Liver (tissue), 3 donors: ENCODE data around the gene GSK3B.

Experiments used
- FOXA1 ChIP-seq: IDR thresholded peaks from 2 replicates; pipeline ENCODE4 v1.6.1; 2016; ENCODE audit warnings: antibody characterized with exemption
- GABPA ChIP-seq, 2 donors: IDR thresholded peaks in 1 of 2; conservative IDR thresholded peaks in 1 of 2; 2 replicates each; pipeline ENCODE4 v1.6.1; 2016; ENCODE audit warnings: antibody characterized with exemption in 2 of 2, mild to moderate bottlenecking in 1 of 2, moderate library complexity in 1 of 2
- RAD21 ChIP-seq, 2 donors: IDR thresholded peaks; 2 replicates each; pipeline ENCODE4 v1.6.1; 2016; ENCODE audit warnings: antibody characterized with exemption in 2 of 2, mild to moderate bottlenecking in 2 of 2
- SP1 ChIP-seq: IDR thresholded peaks from 2 replicates; pipeline ENCODE4 v1.6.1; 2018; ENCODE audit warnings: antibody characterized with exemption, mild to moderate bottlenecking
- TF ChIP-seq, protein P1 (sequence below): fragments of 150-350 bp; IDR thresholded peaks from 2 replicates; pipeline ENCODE4 v1.5.1; 2017; ENCODE audit warnings: improper control_type of control experiment, low read depth, low read length; ENCODE audit not compliant: missing input control
- TF ChIP-seq, protein P2 (sequence below): IDR thresholded peaks from 2 replicates; pipeline ENCODE4 v1.6.1; 2016; ENCODE audit warnings: antibody characterized with exemption
- TF ChIP-seq, protein P3 (sequence below): IDR thresholded peaks from 2 replicates; pipeline ENCODE4 v1.6.1; 2016; ENCODE audit warnings: antibody characterized with exemption, mild to moderate bottlenecking
- TF ChIP-seq, protein P4 (sequence below): IDR thresholded peaks from 2 replicates; pipeline ENCODE4 v1.6.1; 2016; ENCODE audit warnings: antibody characterized with exemption
- donor health status: healthy.
- donor health status: healthy.

DNA sequence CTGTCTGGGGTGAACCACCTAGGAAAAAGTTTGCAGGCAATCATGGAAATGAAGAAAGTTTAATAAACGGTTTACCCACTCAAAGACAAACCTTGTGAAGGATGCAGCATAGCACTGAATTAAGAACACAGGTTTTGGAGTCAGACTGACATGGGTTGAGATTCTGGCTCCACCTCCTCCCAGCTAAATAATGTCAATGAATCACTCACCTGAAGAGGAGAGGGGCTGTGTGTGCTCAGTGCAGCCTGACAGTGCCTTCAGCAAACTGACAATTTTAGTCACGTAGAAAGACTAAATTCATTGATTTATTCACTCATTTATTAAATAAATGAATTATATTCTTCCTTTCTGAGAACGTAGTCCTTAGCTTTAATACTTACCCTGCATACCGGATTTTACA is 293.4 kb downstream of the GSK3B start:
- TF ChIP-seq, protein P1, sequence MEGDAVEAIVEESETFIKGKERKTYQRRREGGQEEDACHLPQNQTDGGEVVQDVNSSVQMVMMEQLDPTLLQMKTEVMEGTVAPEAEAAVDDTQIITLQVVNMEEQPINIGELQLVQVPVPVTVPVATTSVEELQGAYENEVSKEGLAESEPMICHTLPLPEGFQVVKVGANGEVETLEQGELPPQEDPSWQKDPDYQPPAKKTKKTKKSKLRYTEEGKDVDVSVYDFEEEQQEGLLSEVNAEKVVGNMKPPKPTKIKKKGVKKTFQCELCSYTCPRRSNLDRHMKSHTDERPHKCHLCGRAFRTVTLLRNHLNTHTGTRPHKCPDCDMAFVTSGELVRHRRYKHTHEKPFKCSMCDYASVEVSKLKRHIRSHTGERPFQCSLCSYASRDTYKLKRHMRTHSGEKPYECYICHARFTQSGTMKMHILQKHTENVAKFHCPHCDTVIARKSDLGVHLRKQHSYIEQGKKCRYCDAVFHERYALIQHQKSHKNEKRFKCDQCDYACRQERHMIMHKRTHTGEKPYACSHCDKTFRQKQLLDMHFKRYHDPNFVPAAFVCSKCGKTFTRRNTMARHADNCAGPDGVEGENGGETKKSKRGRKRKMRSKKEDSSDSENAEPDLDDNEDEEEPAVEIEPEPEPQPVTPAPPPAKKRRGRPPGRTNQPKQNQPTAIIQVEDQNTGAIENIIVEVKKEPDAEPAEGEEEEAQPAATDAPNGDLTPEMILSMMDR = no peak
- TF ChIP-seq FOXA1 (no peak), GABPA (IDR thresholded peaks at IDR 0.05 in 1 of 2, conservative IDR thresholded peaks at IDR 0.05 in 1 of 2) (no peak), SP1 (no peak), RAD21 (IDR thresholded peaks at IDR 0.05) (no peak)
- TF ChIP-seq, protein P2, sequence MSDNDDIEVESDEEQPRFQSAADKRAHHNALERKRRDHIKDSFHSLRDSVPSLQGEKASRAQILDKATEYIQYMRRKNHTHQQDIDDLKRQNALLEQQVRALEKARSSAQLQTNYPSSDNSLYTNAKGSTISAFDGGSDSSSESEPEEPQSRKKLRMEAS = no peak
- TF ChIP-seq, protein P3, sequence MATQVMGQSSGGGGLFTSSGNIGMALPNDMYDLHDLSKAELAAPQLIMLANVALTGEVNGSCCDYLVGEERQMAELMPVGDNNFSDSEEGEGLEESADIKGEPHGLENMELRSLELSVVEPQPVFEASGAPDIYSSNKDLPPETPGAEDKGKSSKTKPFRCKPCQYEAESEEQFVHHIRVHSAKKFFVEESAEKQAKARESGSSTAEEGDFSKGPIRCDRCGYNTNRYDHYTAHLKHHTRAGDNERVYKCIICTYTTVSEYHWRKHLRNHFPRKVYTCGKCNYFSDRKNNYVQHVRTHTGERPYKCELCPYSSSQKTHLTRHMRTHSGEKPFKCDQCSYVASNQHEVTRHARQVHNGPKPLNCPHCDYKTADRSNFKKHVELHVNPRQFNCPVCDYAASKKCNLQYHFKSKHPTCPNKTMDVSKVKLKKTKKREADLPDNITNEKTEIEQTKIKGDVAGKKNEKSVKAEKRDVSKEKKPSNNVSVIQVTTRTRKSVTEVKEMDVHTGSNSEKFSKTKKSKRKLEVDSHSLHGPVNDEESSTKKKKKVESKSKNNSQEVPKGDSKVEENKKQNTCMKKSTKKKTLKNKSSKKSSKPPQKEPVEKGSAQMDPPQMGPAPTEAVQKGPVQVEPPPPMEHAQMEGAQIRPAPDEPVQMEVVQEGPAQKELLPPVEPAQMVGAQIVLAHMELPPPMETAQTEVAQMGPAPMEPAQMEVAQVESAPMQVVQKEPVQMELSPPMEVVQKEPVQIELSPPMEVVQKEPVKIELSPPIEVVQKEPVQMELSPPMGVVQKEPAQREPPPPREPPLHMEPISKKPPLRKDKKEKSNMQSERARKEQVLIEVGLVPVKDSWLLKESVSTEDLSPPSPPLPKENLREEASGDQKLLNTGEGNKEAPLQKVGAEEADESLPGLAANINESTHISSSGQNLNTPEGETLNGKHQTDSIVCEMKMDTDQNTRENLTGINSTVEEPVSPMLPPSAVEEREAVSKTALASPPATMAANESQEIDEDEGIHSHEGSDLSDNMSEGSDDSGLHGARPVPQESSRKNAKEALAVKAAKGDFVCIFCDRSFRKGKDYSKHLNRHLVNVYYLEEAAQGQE = no peak
- TF ChIP-seq, protein P4, sequence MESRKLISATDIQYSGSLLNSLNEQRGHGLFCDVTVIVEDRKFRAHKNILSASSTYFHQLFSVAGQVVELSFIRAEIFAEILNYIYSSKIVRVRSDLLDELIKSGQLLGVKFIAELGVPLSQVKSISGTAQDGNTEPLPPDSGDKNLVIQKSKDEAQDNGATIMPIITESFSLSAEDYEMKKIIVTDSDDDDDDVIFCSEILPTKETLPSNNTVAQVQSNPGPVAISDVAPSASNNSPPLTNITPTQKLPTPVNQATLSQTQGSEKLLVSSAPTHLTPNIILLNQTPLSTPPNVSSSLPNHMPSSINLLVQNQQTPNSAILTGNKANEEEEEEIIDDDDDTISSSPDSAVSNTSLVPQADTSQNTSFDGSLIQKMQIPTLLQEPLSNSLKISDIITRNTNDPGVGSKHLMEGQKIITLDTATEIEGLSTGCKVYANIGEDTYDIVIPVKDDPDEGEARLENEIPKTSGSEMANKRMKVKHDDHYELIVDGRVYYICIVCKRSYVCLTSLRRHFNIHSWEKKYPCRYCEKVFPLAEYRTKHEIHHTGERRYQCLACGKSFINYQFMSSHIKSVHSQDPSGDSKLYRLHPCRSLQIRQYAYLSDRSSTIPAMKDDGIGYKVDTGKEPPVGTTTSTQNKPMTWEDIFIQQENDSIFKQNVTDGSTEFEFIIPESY = no peak
